A673 (cell line): ENCODE data around the gene ANKRD53.

Source experiments
- CTCF ChIP-seq: fragments of 300-800, 200-600 bp; sonication (generic); conservative IDR thresholded peaks from 2 replicates; pipeline ENCODE4 v1.5.1; 2017; ENCODE audit warnings: low read depth, mild to moderate bottlenecking, antibody characterized with exemption, low read length, moderate library complexity, mixed read lengths
- EZH2 ChIP-seq: fragments of 200-600 bp; sonication (generic); IDR thresholded peaks from 2 replicates; pipeline ENCODE4 v1.6.1; 2017; ENCODE audit warnings: borderline replicate concordance, low read depth, mild to moderate bottlenecking, mixed read lengths, antibody characterized with exemption, low read length; ENCODE audit not compliant: poor library complexity, severe bottlenecking

GRCh38 chr2:70949086-70949485, 29.3 kb upstream of the ANKRD53 start:
- TF ChIP-seq CTCF = no peak
- TF ChIP-seq EZH2 = no peak
